Stimulated activated CD4-positive, alpha-beta T cell treated with anti-CD3 and anti-CD28 coated beads, TNF-alpha, amount 100 ng/mL, for 4 hours (primary cell): Measurements from ENCODE around the gene ARID4B.
"Not testable (repeated sequence)": the region's sequence is repeated elsewhere in the genome, so short reads cannot be mapped to it uniquely, and the experiment has no call there.

Experiments used
- DNase-seq, 3 experiments: peaks; one replicate each; pipeline ENCODE4 v3.0.0-alpha.2; 2020; ENCODE audit warnings: low read depth in 3 of 3

Gene ARID4B

GRCh38 chr1:235227414-235227813 is 100.6 kb downstream of the ARID4B start:
- DNase-seq = no peak

GRCh38 chr1:235226933-235227332 is 101.0 kb downstream of the ARID4B start:
- no peak for DNase-seq

GRCh38 chr1:235225299-235225698 is 102.7 kb downstream of the ARID4B start:
- DNase-seq = no peak

- no peak for DNase-seq
Measured at GRCh38 chr1:235221653-235222375, 106.2 kb downstream of the ARID4B start.

GRCh38 chr1:235215453-235215852 is 112.5 kb downstream of the ARID4B start:
- DNase-seq = no peak

- not testable (repeated sequence) for DNase-seq
Measured at GRCh38 chr1:235214962-235215361, 113.0 kb downstream of the ARID4B start.

GRCh38 chr1:235213752-235214151 is 114.2 kb downstream of the ARID4B start:
- DNase-seq = no peak

GRCh38 chr1:235211517-235211916 is 116.5 kb downstream of the ARID4B start:
- no peak for DNase-seq

GRCh38 chr1:235207209-235207565 is 120.8 kb downstream of the ARID4B start:
- no peak for DNase-seq

GRCh38 chr1:235206533-235207208 is 121.3 kb downstream of the ARID4B start:
- peak in 1 of 3 experiments; percentile 1 for DNase-seq

- DNase-seq = no peak
Measured at GRCh38 chr1:235205687-235206086, 122.3 kb downstream of the ARID4B start.

- no peak for DNase-seq
Measured at GRCh38 chr1:235203428-235203827, 124.6 kb downstream of the ARID4B start.

- DNase-seq = not testable (repeated sequence)
Measured at GRCh38 chr1:235202447-235202846, 125.5 kb downstream of the ARID4B start.

GRCh38 chr1:235199441-235199840 is 128.5 kb downstream of the ARID4B start:
- DNase-seq = no peak

GRCh38 chr1:235190431-235190830 is 137.5 kb downstream of the ARID4B start:
- no peak for DNase-seq

- no peak for DNase-seq
Measured at GRCh38 chr1:235187316-235187715, 140.7 kb downstream of the ARID4B start.

- DNase-seq = no peak
Measured at GRCh38 chr1:235181561-235182245, 146.3 kb downstream of the ARID4B start.

GRCh38 chr1:235180916-235181460 is 147.0 kb downstream of the ARID4B start:
- no peak for DNase-seq

- no peak for DNase-seq
Measured at GRCh38 chr1:235176486-235176885, 151.5 kb downstream of the ARID4B start.

GRCh38 chr1:235169986-235170385 is 158.0 kb downstream of the ARID4B start:
- DNase-seq = no peak

- DNase-seq = no peak
Measured at GRCh38 chr1:235168375-235168774, 159.6 kb downstream of the ARID4B start.

- DNase-seq = no peak
Measured at GRCh38 chr1:235161685-235162327, 166.2 kb downstream of the ARID4B start.
